ENCODE measurements around the gene ACRBP.

ACRBP gene

DNA sequence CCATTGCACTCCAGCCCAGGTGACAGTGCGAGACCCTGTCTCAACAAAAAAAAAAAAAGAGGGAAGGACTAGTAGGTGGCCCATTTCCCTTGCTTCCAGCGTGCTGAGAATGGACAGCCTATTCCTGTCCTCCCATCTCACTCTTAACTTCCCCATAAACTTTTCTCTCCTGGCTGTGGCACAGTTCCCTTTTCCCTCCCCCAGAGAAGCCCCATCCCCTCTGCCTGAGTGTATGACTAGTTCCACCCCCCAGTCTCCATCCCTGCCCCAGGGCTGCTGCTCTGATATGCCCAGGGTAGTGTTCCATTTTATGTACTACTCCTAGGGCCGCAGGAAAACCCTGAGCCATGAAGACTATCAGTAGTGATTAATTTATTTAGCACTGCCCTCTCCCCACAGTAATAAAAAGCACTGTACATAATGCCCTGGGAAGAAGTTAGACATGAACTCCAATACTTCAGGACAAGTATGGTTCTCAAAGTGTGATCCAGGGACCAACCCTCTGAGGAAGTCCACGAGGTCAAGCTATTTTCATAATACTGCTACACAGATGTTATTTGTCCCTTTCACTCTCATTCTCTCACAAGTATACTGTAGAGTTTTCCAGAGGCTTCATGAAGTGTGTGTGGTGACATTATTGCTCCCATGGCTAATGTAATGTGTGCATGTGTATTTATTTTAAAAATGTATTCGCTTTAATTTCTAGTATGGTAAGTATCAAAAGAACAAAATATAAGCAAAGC lies 28.6 kb downstream of the ACRBP start:
- peaks cover 37% of the 10 kb centered on the region for H3F3A ChIP-seq (ENCODE audit: control insufficient read depth, insufficient read depth)
- H3K9me2 ChIP-seq (replicated peaks; ENCODE audit: control insufficient read depth, low read length), result no peaks in the 10 kb centered on the region
- no peak for TF ChIP-seq EZH2phosphoT487 (IDR thresholded peaks at IDR 0.05; ENCODE audit: borderline replicate concordance, low read length)
- no peak overlapping the region for H3K4me3 ChIP-seq (ENCODE audit: low read length)
- H3K9me3 ChIP-seq (ENCODE audit: control insufficient read depth, insufficient read depth, low read length), result no peaks in the 10 kb centered on the region
- peaks cover 35% of the 10 kb centered on the region for H3K36me3 ChIP-seq (ENCODE audit: control insufficient read depth, low read length)
- H4K20me1 ChIP-seq (ENCODE audit: control insufficient read depth, insufficient read depth, low read depth, low read length), result no peaks in the 10 kb centered on the region
- H3K4me2 ChIP-seq (ENCODE audit: low read length), result no peak overlapping the region
- H3K4me1 ChIP-seq (ENCODE audit: control insufficient read depth, low read length), result peaks cover 15% of the 10 kb centered on the region
- no peak overlapping the region for H3K27ac ChIP-seq (ENCODE audit: low read depth, low read length)
- H3K27me3 ChIP-seq (ENCODE audit: control insufficient read depth, low read length), result no peaks in the 10 kb centered on the region
- peaks cover 18% of the 10 kb centered on the region for H3K79me2 ChIP-seq (ENCODE audit: control insufficient read depth, low read length)

DNA sequence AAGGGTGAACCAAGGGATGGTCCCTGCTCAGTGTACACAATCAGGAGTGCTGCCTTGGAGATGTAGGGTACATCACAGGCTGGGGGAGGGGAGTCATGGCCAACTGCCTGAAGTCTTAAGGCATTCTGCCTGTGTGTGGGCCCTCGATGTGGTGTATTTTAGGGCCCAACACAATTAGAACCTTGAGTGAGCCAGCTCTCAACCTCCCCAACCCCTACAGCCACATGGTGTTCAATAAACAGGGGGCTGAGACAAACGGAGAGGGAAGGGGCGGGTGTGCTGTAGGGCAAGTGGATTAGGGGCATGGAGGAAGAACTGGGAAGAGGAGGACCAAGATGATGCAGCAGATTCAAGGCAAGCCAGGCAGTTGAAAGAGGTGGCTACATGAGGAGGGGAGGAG lies 31.4 kb downstream of the ACRBP start:
- Histone ChIP-seq H3K9me3 (ENCODE audit: control insufficient read depth, insufficient read depth, low read length) (no peaks in the 10 kb centered on the region), H3K27ac (ENCODE audit: low read depth, low read length) (no peak overlapping the region)

DNA sequence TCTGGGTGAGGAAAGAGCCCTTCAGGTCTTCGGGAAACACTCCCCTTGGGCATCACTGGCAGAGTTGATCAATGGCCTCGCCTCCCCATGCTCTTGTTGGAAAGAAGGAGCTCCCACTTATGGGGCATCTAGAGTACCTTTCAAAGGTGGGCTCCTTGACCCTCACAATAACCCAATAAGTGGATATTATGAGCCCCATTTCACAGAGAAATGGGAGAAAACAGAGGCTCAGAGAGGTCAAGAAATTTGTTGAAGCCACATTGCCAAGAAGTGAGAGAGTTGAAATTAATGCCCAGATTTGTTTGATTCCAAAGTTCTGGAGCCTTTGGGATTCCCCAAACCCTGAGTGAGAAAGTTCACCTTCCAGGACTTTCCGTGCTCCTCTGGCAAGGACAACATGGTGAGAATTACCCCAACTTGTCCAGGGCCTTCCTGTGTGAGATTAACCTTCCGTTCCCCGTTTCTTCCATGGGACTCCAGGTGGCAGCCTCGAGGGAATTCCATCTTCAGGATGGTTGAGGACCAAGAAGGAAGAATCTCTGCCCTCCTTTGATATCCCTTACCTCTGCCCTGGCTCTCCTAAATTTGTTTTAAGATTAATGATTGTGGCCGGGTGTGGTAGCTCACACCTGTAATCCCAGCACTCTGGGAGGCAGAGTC lies 32.6 kb downstream of the ACRBP start:
- H3K4me2 ChIP-seq (ENCODE audit: low read length), result no peak overlapping the region
- peaks cover 42% of the 10 kb centered on the region for H3K4me1 ChIP-seq (ENCODE audit: control insufficient read depth, low read length)
- H3F3A ChIP-seq (ENCODE audit: control insufficient read depth, insufficient read depth), result peaks cover 50% of the 10 kb centered on the region
- H3K27ac ChIP-seq (ENCODE audit: low read depth, low read length), result 0 out of 2 replicates have a peak overlapping the region, but pooled peaks have one; percentile 16
- TF ChIP-seq, protein P1, sequence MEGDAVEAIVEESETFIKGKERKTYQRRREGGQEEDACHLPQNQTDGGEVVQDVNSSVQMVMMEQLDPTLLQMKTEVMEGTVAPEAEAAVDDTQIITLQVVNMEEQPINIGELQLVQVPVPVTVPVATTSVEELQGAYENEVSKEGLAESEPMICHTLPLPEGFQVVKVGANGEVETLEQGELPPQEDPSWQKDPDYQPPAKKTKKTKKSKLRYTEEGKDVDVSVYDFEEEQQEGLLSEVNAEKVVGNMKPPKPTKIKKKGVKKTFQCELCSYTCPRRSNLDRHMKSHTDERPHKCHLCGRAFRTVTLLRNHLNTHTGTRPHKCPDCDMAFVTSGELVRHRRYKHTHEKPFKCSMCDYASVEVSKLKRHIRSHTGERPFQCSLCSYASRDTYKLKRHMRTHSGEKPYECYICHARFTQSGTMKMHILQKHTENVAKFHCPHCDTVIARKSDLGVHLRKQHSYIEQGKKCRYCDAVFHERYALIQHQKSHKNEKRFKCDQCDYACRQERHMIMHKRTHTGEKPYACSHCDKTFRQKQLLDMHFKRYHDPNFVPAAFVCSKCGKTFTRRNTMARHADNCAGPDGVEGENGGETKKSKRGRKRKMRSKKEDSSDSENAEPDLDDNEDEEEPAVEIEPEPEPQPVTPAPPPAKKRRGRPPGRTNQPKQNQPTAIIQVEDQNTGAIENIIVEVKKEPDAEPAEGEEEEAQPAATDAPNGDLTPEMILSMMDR (IDR thresholded peaks at IDR 0.05; ENCODE audit: low read depth, low read length, poor library complexity, severe bottlenecking), result no peak
- no peak for TF ChIP-seq EZH2phosphoT487 (IDR thresholded peaks at IDR 0.05; ENCODE audit: borderline replicate concordance, low read length)
- H3K79me2 ChIP-seq (ENCODE audit: control insufficient read depth, low read length), result no peaks in the 10 kb centered on the region
- H3K4me3 ChIP-seq (ENCODE audit: low read length), result no peak overlapping the region
- no peaks in the 10 kb centered on the region for H4K20me1 ChIP-seq (ENCODE audit: control insufficient read depth, insufficient read depth, low read depth, low read length)
- H3K9me3 ChIP-seq (ENCODE audit: control insufficient read depth, insufficient read depth, low read length), result no peaks in the 10 kb centered on the region
- peaks cover 11% of the 10 kb centered on the region for H3K36me3 ChIP-seq (ENCODE audit: control insufficient read depth, low read length)
- H3K9me2 ChIP-seq (replicated peaks; ENCODE audit: control insufficient read depth, low read length), result no peaks in the 10 kb centered on the region
- H3K27me3 ChIP-seq (ENCODE audit: control insufficient read depth, low read length), result no peaks in the 10 kb centered on the region

More for the DNA sequence above, 31.4 kb downstream of the ACRBP start:
- Histone ChIP-seq H3K27me3 (ENCODE audit: control insufficient read depth, low read length) (no peaks in the 10 kb centered on the region), H3F3A (ENCODE audit: control insufficient read depth, insufficient read depth) (peaks cover 45% of the 10 kb centered on the region), H3K9me2 (replicated peaks; ENCODE audit: control insufficient read depth, low read length) (no peaks in the 10 kb centered on the region), H3K36me3 (ENCODE audit: control insufficient read depth, low read length) (peaks cover 23% of the 10 kb centered on the region), H3K79me2 (ENCODE audit: control insufficient read depth, low read length) (peaks cover 3% of the 10 kb centered on the region; the same call in 1 of the 2 replicates), H3K4me2 (ENCODE audit: low read length) (no peak overlapping the region), H3K4me3 (ENCODE audit: low read length) (no peak overlapping the region), H3K4me1 (ENCODE audit: control insufficient read depth, low read length) (peaks cover 42% of the 10 kb centered on the region), H4K20me1 (ENCODE audit: control insufficient read depth, insufficient read depth, low read depth, low read length) (no peaks in the 10 kb centered on the region)
- TF ChIP-seq EZH2phosphoT487 (IDR thresholded peaks at IDR 0.05; ENCODE audit: borderline replicate concordance, low read length), result no peak
- TF ChIP-seq, protein P1 (IDR thresholded peaks at IDR 0.05; ENCODE audit: low read depth, low read length, poor library complexity, severe bottlenecking), result no peak

Data from DOHH2 (cell line).